Activated CD8-positive, alpha-beta T cell treated with anti-CD3 and anti-CD28 coated beads, Interleukin-2, amount 10 ng/mL, durations not matched to agents 7 days and 5 days (primary cell): Measurements from ENCODE around the gene MRPL49. TPM values are rescaled to one million over a fixed set of nuclear protein-coding genes. Genes with fewer than 3 reads are reported as not detected.

Experiments used
- ATAC-seq: fragments of 150-1000 bp; cut with Tn5 transposase; one replicate; pipeline ENCODE4 v1.10.0; 2021; ENCODE audit warnings: moderate library complexity
- CTCF ChIA-PET: fragments of 350-600 bp; sonication (Branson Sonifier 250); formaldehyde crosslinking; loops from one replicate; lab custom pipeline; 2021; ENCODE audit warnings: antibody characterized with exemption; lab: Charles Lee
- POLR2A ChIA-PET: fragments of 350-600 bp; sonication (Branson Sonifier 250); formaldehyde crosslinking; loops from one replicate; lab custom pipeline; 2021; ENCODE audit warnings: antibody characterized with exemption; lab: Charles Lee
- DNase-seq: peaks from one replicate; pipeline ENCODE4 v3.0.0-alpha.2; 2020
- H3K27ac Mint-ChIP-seq: one replicate; pipeline ENCODE4 v1.8.0; 2021; ENCODE audit warnings: mild to moderate bottlenecking, mixed read lengths
- H3K27me3 Mint-ChIP-seq: one replicate; pipeline ENCODE4 v1.8.0; 2021; ENCODE audit warnings: low read depth, mixed read lengths
- H3K36me3 Mint-ChIP-seq: one replicate; pipeline ENCODE4 v1.8.0; 2021; ENCODE audit warnings: low read depth, mixed read lengths
- H3K4me1 Mint-ChIP-seq: one replicate; pipeline ENCODE4 v1.8.0; 2021; ENCODE audit warnings: low read depth, mixed read lengths
- H3K4me3 Mint-ChIP-seq: one replicate; pipeline ENCODE4 v1.8.0; 2021; ENCODE audit warnings: mild to moderate bottlenecking, mixed read lengths
- H3K9me3 Mint-ChIP-seq: one replicate; pipeline ENCODE4 v1.8.0; 2022; ENCODE audit warnings: mixed read lengths; ENCODE audit not compliant: insufficient read depth
- total RNA-seq, 2 experiments: library from RNA; stranded (reverse); gene quantifications; one replicate each; pipeline ENCODE4 v1.2.3, GENCODE V29; 2021

The MRPL49 gene
- total RNA-seq, 2 experiments from 2014 or later, result 47.3 to 51.1 TPM

- Mint-ChIP-seq H3K27me3 (no peaks in the 10 kb centered on the region), H3K36me3 (peaks cover 30% of the 10 kb centered on the region), H3K9me3 (no peaks in the 10 kb centered on the region), H3K4me1 (peaks cover 19% of the 10 kb centered on the region), H3K4me3 (no peak overlapping the region), H3K27ac (peak overlapping the region; percentile 2)
- DNase-seq (no peak), ATAC-seq (no peak)
- CTCF ChIA-PET, result interaction anchor here (1.8 to 2.9 kb wide), 2 partner anchors 9 to 14 kb away, joined by 7 to 15 read pairs; partner anchors contain the start of gene ZNHIT2
- POLR2A ChIA-PET, result interaction anchor here (0.6 to 2.6 kb wide), 4 partner anchors 14 to 227 kb away, joined by 3 to 8 read pairs (median 6); partner anchors contain the start of genes CDCA5, FAU, MRPL49 and ZFPL1
Observed at GRCh38 chr11:65103476-65103875, 18.6 kb upstream of the MRPL49 start.

- ChIA-PET POLR2A (no interaction called here), CTCF (interaction anchor here (1.2 to 1.8 kb wide), 2 partner anchors 8 to 13 kb away, joined by 3 to 7 read pairs; partner anchors contain the start of gene ZNHIT2)
- Mint-ChIP-seq H3K27ac (peak overlapping the region; percentile 2), H3K4me3 (no peak overlapping the region), H3K9me3 (no peaks in the 10 kb centered on the region), H3K27me3 (no peaks in the 10 kb centered on the region), H3K36me3 (peaks cover 25% of the 10 kb centered on the region), H3K4me1 (peaks cover 17% of the 10 kb centered on the region)
- DNase-seq (no peak), ATAC-seq (no peak)
Observed at GRCh38 chr11:65104628-65105027, 17.5 kb upstream of the MRPL49 start.

- peaks cover 31% of the 10 kb centered on the region for H3K36me3 Mint-ChIP-seq
- H3K9me3 Mint-ChIP-seq, result no peaks in the 10 kb centered on the region
- no peak for DNase-seq
- no peak overlapping the region for H3K27ac Mint-ChIP-seq
- H3K4me3 Mint-ChIP-seq, result no peak overlapping the region
- POLR2A ChIA-PET, result interaction anchor here (4.6 kb wide), 1 partner anchor 11 kb away, joined by 30 read pairs; the partner anchor contains the start of gene VPS51
- CTCF ChIA-PET, result interaction anchor here (1.4 kb wide), 1 partner anchor 223 kb away, joined by 3 read pairs; no protein-coding TSS in a partner anchor
- H3K4me1 Mint-ChIP-seq, result peaks cover 38% of the 10 kb centered on the region
- no peaks in the 10 kb centered on the region for H3K27me3 Mint-ChIP-seq
- ATAC-seq, result no peak
Observed at GRCh38 chr11:65107078-65107477, 15.0 kb upstream of the MRPL49 start.

- ChIA-PET CTCF (interaction anchor here (1.1 to 1.8 kb wide), 5 partner anchors 9 to 222 kb away, joined by 3 to 6 read pairs (median 3); no protein-coding TSS in a partner anchor), POLR2A (interaction anchor here (1.4 to 4.6 kb wide), 3 partner anchors 9 to 14 kb away, joined by 4 to 30 read pairs (median 7); partner anchors contain the start of genes FAU, MRPL49 and VPS51)
- no peak for ATAC-seq
- Mint-ChIP-seq H3K27me3 (no peaks in the 10 kb centered on the region), H3K9me3 (no peaks in the 10 kb centered on the region), H3K4me3 (no peak overlapping the region), H3K36me3 (peaks cover 31% of the 10 kb centered on the region), H3K27ac (no peak overlapping the region), H3K4me1 (peaks cover 39% of the 10 kb centered on the region)
- DNase-seq, result no peak
Observed at GRCh38 chr11:65107751-65108468, 14.2 kb upstream of the MRPL49 start.

GRCh38 chr11:65108469-65109123 is 13.5 kb upstream of the MRPL49 start:
- ChIA-PET POLR2A (interaction anchor here (0.6 to 4.6 kb wide), 5 partner anchors 9 to 375 kb away, joined by 3 to 30 read pairs (median 4); partner anchors contain the start of genes FAU, MRPL49 and VPS51), CTCF (interaction anchor here (1.0 to 1.8 kb wide), 6 partner anchors 10 to 222 kb away, joined by 3 to 6 read pairs (median 3); partner anchors contain the start of genes FAU and MRPL49)
- no peaks in the 10 kb centered on the region for H3K27me3 Mint-ChIP-seq
- H3K4me1 Mint-ChIP-seq, result peaks cover 43% of the 10 kb centered on the region
- H3K4me3 Mint-ChIP-seq, result no peak overlapping the region
- peaks cover 29% of the 10 kb centered on the region for H3K36me3 Mint-ChIP-seq
- no peak for DNase-seq
- no peaks in the 10 kb centered on the region for H3K9me3 Mint-ChIP-seq
- ATAC-seq, result no peak
- no peak overlapping the region for H3K27ac Mint-ChIP-seq

- peaks cover 46% of the 10 kb centered on the region for H3K4me1 Mint-ChIP-seq
- H3K27me3 Mint-ChIP-seq, result no peaks in the 10 kb centered on the region
- DNase-seq, result no peak
- H3K4me3 Mint-ChIP-seq, result no peak overlapping the region
- no peak for ATAC-seq
- H3K27ac Mint-ChIP-seq, result peak overlapping the region; percentile 46
- CTCF ChIA-PET, result interaction anchor here (0.9 to 5.2 kb wide), 28 partner anchors 8 to 401 kb away, joined by 3 to 117 read pairs (median 5); partner anchors contain the start of genes ARL2, ATG2A, CAPN1 and CDCA5
- POLR2A ChIA-PET, result interaction anchor here (0.6 to 4.7 kb wide), 11 partner anchors 8 to 376 kb away, joined by 3 to 30 read pairs (median 5); partner anchors contain the start of genes ARL2, CDCA5, FAU and MRPL49
- H3K9me3 Mint-ChIP-seq, result no peaks in the 10 kb centered on the region
- peaks cover 27% of the 10 kb centered on the region for H3K36me3 Mint-ChIP-seq
Observed at GRCh38 chr11:65109231-65110198, 12.6 kb upstream of the MRPL49 start.

GRCh38 chr11:65110354-65110861 is 11.7 kb upstream of the MRPL49 start:
- no peak overlapping the region for H3K4me3 Mint-ChIP-seq
- ChIA-PET CTCF (interaction anchor here (0.7 to 5.2 kb wide), 26 partner anchors 8 to 400 kb away, joined by 3 to 117 read pairs (median 5); partner anchors contain the start of genes ARL2, ATG2A, CAPN1 and CDC42BPG), POLR2A (interaction anchor here (0.8 to 4.7 kb wide), 10 partner anchors 9 to 262 kb away, joined by 3 to 30 read pairs (median 4); partner anchors contain the start of genes ARL2, CDCA5, FAU and MRPL49)
- ATAC-seq (peak; percentile 43), DNase-seq (peak; percentile 97)
- H3K9me3 Mint-ChIP-seq, result no peaks in the 10 kb centered on the region
- peaks cover 40% of the 10 kb centered on the region for H3K4me1 Mint-ChIP-seq
- H3K36me3 Mint-ChIP-seq, result peaks cover 26% of the 10 kb centered on the region
- peak overlapping the region; percentile 46 for H3K27ac Mint-ChIP-seq
- H3K27me3 Mint-ChIP-seq, result no peaks in the 10 kb centered on the region

GRCh38 chr11:65111159-65111743 is 10.9 kb upstream of the MRPL49 start:
- H3K4me3 Mint-ChIP-seq, result peak overlapping the region; percentile 89
- CTCF ChIA-PET, result interaction anchor here (0.7 to 5.2 kb wide), 25 partner anchors 7 to 669 kb away, joined by 3 to 117 read pairs (median 5); partner anchors contain the start of genes ARL2, ATG2A, CAPN1 and CDC42BPG
- H3K36me3 Mint-ChIP-seq, result peaks cover 22% of the 10 kb centered on the region
- DNase-seq, result no peak
- H3K9me3 Mint-ChIP-seq, result no peaks in the 10 kb centered on the region
- POLR2A ChIA-PET, result interaction anchor here (0.8 to 4.7 kb wide), 10 partner anchors 10 to 794 kb away, joined by 3 to 30 read pairs (median 5); partner anchors contain the start of genes ARL2, CAPN1, CDCA5 and FAU
- peak overlapping the region; percentile 85 for H3K27ac Mint-ChIP-seq
- peaks cover 46% of the 10 kb centered on the region for H3K4me1 Mint-ChIP-seq
- no peak for ATAC-seq
- no peaks in the 10 kb centered on the region for H3K27me3 Mint-ChIP-seq

GRCh38 chr11:65111744-65112545 is 10.2 kb upstream of the MRPL49 start, which contains the start of gene TM7SF2:
Gene TM7SF2 (plus strand): TSS chr11:65111872. CDS start chr11:65112016, 144 bp downstream.
- POLR2A ChIA-PET, result interaction anchor here (0.6 to 4.7 kb wide), 14 partner anchors 10 to 794 kb away, joined by 3 to 30 read pairs (median 4); partner anchors contain the start of genes ARL2, CAPN1, CDCA5 and FAU
- DNase-seq (peak; percentile 97), ATAC-seq (peak; percentile 78)
- peaks cover 22% of the 10 kb centered on the region for H3K36me3 Mint-ChIP-seq
- H3K27ac Mint-ChIP-seq, result peak within 1 kb of the TSS; percentile 91
- CTCF ChIA-PET, result interaction anchor here (1.0 to 5.2 kb wide), 17 partner anchors 7 to 668 kb away, joined by 3 to 117 read pairs (median 5); partner anchors contain the start of genes ARL2, CAPN1, CDC42BPG and CDCA5
- H3K9me3 Mint-ChIP-seq, result no peaks in the 10 kb centered on the region
- H3K4me3 Mint-ChIP-seq, result peak within 1 kb of the TSS; percentile 89
- H3K4me1 Mint-ChIP-seq, result peaks cover 52% of the 10 kb centered on the region
- no peaks in the 10 kb centered on the region for H3K27me3 Mint-ChIP-seq
